K562 (cell line): ENCODE results near the gene KIAA0930. TPM values are rescaled to one million over a fixed set of nuclear protein-coding genes. Genes with fewer than 3 reads are reported as not detected.

Source experiments
- ELF4 ChIP-seq: fragments of 450-650 bp; formaldehyde crosslinking; IDR thresholded peaks from 2 replicates; pipeline ENCODE4 v1.4.0; 2022; ENCODE audit warnings: missing genetic modification characterization
- FOSL1 ChIP-seq: fragments of 200-800 bp; sonication (Bioruptor generic); conservative IDR thresholded peaks from 2 replicates; pipeline ENCODE4 v1.6.1; 2016; ENCODE audit warnings: missing genetic modification characterization, missing compliant biosample characterization
- PHTF2 ChIP-seq: fragments of 250-450 bp; sonication (Bioruptor Pico); IDR thresholded peaks from 2 replicates; pipeline ENCODE4 v1.5.0; 2021; ENCODE audit warnings: mild to moderate bottlenecking
- RBM15 ChIP-seq: fragments of 200-400 bp; formaldehyde crosslinking; IDR thresholded peaks from 2 replicates; pipeline ENCODE4 v1.6.1; 2018; ENCODE audit warnings: mild to moderate bottlenecking, low read length, moderate library complexity; ENCODE audit not compliant: insufficient read depth
- RFX1 ChIP-seq: fragments of 450-650 bp; IDR thresholded peaks from 2 replicates; pipeline ENCODE4 v1.6.1; 2016; ENCODE audit warnings: mild to moderate bottlenecking, moderate library complexity
- SMAD4 ChIP-seq: fragments of 250-450 bp; sonication (Bioruptor Pico); conservative IDR thresholded peaks from 2 replicates; pipeline ENCODE4 v1.8.0; 2021; ENCODE audit warnings: inconsistent platforms, mild to moderate bottlenecking, moderate library complexity
- TAF1 ChIP-seq: IDR thresholded peaks from 2 replicates; pipeline ENCODE4 v1.6.1; 2011; ENCODE audit warnings: mild to moderate bottlenecking, low read length, moderate library complexity; ENCODE audit not compliant: insufficient read depth, control insufficient read depth, severe bottlenecking; ENCODE audit errors: extremely low read depth
- XRCC3 ChIP-seq: fragments of 450-650 bp; IDR thresholded peaks from 2 replicates; pipeline ENCODE4 v1.6.1; 2017; ENCODE audit warnings: mild to moderate bottlenecking, moderate library complexity
- XRCC5 ChIP-seq: fragments of 200-400 bp; formaldehyde crosslinking; IDR thresholded peaks from 2 replicates; pipeline ENCODE4 v1.6.1; 2017; ENCODE audit warnings: low read depth, mild to moderate bottlenecking, low read length
- ZNF75A ChIP-seq: fragments of 450-650 bp; formaldehyde crosslinking; IDR thresholded peaks from 2 replicates; pipeline ENCODE4 v1.4.0; 2020; ENCODE audit warnings: mild to moderate bottlenecking
- polyA plus RNA-seq, 8 experiments: library from polyadenylated mRNA; depleted of rRNA in 4 of 8; stranded (reverse) in 5 of 8; unstranded in 3 of 8; fragments of >200 nt; fragmentation: Nextera tagmentation in 2 of 8; fragmentation: Illumina TruSeq in 1 of 8; extraction: Ambion mirVana in 2 of 8; extraction: Trizol in 1 of 8; gene quantifications; 2 replicates each; pipeline versions ENCODE4 v1.2.1 to v1.2.3, GENCODE V29; 2011 to 2014; ENCODE audit warnings: inconsistent platforms in 1 of 8, missing spikeins in 1 of 8
- total RNA-seq, 7 experiments: library from RNA; depleted of rRNA in 6 of 7; stranded (reverse); fragments of >200 nt in 6 of 7; fragmentation: Illumina TruSeq in 2 of 7; extraction: Trizol in 2 of 7; gene quantifications; 2 replicates each; pipeline versions ENCODE4 v1.2.1 to v1.2.3, GENCODE V29; 2011 to 2021; ENCODE audit warnings: low replicate concordance in 1 of 7
- TF ChIP-seq, protein P1 (sequence below): fragments of 250-450 bp; sonication (Bioruptor Pico); IDR thresholded peaks from 2 replicates; pipeline ENCODE4 v1.4.0; 2020
- TF ChIP-seq, protein P2 (sequence below), 2 experiments: fragments of 450-650 bp in 1 of 2; sonication (generic) in 1 of 2; formaldehyde crosslinking in 1 of 2; IDR thresholded peaks; 2 replicates each; pipeline versions ENCODE4 v1.7.1 to v1.9.0; 2016 to 2022; ENCODE audit warnings: inconsistent platforms in 1 of 2, mild to moderate bottlenecking in 1 of 2, missing genetic modification reagents in 1 of 2

The KIAA0930 gene
- total and polyA plus RNA-seq, 9 of the 15 experiments (the other 6 are each of a cell fraction or from before 2014, with no cell fraction given), result 0.24 to 12.1 (median 6.4) TPM

DNA sequence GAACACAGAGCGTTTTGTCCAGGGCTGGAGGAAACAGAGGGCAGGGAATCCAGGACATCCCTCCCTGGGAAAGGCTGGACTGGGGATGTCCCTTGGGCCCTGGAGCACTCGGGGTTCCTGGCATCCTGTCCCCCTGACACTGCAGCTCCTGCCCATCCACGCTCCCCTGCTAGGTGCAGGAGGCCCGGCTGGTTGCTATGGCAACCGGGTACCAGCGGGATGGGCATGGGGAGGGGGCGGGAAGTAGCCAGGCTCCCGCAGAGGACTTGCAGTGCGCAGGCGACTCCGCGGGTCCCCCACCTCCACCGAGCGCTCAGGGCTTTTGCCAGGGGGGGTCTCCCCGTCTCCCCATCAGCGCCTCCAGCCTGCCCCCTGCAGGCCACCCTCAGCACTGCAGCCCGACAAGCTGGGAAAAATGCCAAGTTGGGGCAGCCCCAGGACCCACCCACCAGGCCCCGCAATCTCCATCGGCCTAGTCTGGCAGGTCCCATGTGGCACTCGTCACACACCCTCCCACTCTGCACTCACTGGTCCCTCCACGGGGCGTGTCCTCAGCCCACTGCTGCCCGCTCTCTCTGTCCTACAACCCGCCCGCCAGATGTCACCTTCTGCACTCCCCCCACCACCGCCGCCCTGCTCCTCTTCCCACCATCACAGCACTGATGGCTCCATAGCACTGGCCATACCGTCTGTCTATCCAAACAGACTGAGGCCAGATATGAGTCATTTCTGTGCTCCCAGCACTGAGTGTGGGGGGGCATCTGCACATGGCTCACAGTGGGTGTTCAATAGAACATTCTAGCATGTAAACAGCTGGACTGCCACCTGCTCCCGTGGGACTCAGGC lies 31.5 kb downstream of the KIAA0930 start (continued):
- TF ChIP-seq, protein P1, sequence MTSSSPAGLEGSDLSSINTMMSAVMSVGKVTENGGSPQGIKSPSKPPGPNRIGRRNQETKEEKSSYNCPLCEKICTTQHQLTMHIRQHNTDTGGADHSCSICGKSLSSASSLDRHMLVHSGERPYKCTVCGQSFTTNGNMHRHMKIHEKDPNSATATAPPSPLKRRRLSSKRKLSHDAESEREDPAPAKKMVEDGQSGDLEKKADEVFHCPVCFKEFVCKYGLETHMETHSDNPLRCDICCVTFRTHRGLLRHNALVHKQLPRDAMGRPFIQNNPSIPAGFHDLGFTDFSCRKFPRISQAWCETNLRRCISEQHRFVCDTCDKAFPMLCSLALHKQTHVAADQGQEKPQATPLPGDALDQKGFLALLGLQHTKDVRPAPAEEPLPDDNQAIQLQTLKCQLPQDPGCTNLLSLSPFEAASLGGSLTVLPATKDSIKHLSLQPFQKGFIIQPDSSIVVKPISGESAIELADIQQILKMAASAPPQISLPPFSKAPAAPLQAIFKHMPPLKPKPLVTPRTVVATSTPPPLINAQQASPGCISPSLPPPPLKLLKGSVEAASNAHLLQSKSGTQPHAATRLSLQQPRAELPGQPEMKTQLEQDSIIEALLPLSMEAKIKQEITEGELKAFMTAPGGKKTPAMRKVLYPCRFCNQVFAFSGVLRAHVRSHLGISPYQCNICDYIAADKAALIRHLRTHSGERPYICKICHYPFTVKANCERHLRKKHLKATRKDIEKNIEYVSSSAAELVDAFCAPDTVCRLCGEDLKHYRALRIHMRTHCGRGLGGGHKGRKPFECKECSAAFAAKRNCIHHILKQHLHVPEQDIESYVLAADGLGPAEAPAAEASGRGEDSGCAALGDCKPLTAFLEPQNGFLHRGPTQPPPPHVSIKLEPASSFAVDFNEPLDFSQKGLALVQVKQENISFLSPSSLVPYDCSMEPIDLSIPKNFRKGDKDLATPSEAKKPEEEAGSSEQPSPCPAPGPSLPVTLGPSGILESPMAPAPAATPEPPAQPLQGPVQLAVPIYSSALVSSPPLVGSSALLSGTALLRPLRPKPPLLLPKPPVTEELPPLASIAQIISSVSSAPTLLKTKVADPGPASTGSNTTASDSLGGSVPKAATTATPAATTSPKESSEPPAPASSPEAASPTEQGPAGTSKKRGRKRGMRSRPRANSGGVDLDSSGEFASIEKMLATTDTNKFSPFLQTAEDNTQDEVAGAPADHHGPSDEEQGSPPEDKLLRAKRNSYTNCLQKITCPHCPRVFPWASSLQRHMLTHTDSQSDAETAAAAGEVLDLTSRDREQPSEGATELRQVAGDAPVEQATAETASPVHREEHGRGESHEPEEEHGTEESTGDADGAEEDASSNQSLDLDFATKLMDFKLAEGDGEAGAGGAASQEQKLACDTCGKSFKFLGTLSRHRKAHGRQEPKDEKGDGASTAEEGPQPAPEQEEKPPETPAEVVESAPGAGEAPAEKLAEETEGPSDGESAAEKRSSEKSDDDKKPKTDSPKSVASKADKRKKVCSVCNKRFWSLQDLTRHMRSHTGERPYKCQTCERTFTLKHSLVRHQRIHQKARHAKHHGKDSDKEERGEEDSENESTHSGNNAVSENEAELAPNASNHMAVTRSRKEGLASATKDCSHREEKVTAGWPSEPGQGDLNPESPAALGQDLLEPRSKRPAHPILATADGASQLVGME (CRISPR knock-in tag), result no peak
- no peak for TF ChIP-seq XRCC3
- TF ChIP-seq, protein P2, sequence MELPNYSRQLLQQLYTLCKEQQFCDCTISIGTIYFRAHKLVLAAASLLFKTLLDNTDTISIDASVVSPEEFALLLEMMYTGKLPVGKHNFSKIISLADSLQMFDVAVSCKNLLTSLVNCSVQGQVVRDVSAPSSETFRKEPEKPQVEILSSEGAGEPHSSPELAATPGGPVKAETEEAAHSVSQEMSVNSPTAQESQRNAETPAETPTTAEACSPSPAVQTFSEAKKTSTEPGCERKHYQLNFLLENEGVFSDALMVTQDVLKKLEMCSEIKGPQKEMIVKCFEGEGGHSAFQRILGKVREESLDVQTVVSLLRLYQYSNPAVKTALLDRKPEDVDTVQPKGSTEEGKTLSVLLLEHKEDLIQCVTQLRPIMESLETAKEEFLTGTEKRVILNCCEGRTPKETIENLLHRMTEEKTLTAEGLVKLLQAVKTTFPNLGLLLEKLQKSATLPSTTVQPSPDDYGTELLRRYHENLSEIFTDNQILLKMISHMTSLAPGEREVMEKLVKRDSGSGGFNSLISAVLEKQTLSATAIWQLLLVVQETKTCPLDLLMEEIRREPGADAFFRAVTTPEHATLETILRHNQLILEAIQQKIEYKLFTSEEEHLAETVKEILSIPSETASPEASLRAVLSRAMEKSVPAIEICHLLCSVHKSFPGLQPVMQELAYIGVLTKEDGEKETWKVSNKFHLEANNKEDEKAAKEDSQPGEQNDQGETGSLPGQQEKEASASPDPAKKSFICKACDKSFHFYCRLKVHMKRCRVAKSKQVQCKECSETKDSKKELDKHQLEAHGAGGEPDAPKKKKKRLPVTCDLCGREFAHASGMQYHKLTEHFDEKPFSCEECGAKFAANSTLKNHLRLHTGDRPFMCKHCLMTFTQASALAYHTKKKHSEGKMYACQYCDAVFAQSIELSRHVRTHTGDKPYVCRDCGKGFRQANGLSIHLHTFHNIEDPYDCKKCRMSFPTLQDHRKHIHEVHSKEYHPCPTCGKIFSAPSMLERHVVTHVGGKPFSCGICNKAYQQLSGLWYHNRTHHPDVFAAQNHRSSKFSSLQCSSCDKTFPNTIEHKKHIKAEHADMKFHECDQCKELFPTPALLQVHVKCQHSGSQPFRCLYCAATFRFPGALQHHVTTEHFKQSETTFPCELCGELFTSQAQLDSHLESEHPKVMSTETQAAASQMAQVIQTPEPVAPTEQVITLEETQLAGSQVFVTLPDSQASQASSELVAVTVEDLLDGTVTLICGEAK (IDR thresholded peaks at IDR 0.05), result no peak
- TF ChIP-seq, protein P2 (CRISPR knock-in tag; IDR thresholded peaks at IDR 0.05), result no peak
- peak; percentile 93 for TF ChIP-seq RFX1
- no peak for TF ChIP-seq RBM15
- TF ChIP-seq TAF1, result no peak
- TF ChIP-seq FOSL1 (tag), result 0 out of 2 replicates have a peak, but pooled peaks have one; percentile 18
- 0 out of 2 replicates have a peak, but pooled peaks have one; percentile 20 for TF ChIP-seq XRCC5
- no peak for TF ChIP-seq SMAD4 (CRISPR knock-in tag)
- no peak for TF ChIP-seq ELF4 (CRISPR knock-in tag)
- no peak for TF ChIP-seq ZNF75A (CRISPR knock-in tag)
- no peak for TF ChIP-seq PHTF2 (CRISPR knock-in tag)
